ENCODE results near the gene ABCC3.

ABCC3 gene, protein sequence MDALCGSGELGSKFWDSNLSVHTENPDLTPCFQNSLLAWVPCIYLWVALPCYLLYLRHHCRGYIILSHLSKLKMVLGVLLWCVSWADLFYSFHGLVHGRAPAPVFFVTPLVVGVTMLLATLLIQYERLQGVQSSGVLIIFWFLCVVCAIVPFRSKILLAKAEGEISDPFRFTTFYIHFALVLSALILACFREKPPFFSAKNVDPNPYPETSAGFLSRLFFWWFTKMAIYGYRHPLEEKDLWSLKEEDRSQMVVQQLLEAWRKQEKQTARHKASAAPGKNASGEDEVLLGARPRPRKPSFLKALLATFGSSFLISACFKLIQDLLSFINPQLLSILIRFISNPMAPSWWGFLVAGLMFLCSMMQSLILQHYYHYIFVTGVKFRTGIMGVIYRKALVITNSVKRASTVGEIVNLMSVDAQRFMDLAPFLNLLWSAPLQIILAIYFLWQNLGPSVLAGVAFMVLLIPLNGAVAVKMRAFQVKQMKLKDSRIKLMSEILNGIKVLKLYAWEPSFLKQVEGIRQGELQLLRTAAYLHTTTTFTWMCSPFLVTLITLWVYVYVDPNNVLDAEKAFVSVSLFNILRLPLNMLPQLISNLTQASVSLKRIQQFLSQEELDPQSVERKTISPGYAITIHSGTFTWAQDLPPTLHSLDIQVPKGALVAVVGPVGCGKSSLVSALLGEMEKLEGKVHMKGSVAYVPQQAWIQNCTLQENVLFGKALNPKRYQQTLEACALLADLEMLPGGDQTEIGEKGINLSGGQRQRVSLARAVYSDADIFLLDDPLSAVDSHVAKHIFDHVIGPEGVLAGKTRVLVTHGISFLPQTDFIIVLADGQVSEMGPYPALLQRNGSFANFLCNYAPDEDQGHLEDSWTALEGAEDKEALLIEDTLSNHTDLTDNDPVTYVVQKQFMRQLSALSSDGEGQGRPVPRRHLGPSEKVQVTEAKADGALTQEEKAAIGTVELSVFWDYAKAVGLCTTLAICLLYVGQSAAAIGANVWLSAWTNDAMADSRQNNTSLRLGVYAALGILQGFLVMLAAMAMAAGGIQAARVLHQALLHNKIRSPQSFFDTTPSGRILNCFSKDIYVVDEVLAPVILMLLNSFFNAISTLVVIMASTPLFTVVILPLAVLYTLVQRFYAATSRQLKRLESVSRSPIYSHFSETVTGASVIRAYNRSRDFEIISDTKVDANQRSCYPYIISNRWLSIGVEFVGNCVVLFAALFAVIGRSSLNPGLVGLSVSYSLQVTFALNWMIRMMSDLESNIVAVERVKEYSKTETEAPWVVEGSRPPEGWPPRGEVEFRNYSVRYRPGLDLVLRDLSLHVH (N-terminal part only)

DNA sequence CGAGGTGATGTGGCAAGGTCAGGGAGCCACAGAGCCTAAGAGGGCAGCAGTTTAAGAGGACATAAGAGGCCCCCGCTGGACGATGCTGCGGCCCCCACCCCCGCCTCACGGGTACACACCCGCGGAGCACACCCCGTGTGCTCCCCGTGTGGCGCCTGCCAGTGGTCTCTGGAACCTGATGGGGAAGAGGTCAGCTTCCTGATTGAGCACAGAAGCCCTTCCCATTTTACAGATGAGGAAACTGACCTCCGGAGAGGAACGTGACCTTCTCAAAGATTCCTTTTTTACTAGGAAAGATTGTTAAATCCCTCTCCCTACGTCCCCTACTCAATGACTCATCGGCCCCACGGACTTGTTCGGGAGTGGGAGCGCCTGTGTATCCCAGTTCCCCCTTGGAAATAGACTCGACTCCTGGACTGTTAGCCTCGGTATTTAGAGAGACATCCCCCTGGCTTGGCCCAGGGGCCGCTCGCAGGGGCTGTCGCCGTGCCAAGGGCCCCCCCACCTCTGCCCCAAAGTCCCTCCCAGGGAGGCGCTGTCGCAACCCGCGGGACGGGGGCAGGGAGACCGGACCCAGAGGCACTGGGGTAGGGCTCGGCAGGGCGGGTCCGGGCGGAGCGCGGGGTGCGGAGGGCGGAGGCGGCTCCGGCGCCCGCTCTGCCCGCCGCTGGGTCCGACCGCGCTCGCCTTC lies at the start of gene ABCC3:
Gene ABCC3, plus strand, starts transcription at position 658 of the 691 bp plus-strand sequence. CDS start 56 bp downstream, outside the sequence.
- peak in 1 of 3 experiments; percentile 47 for DNase-seq

DNA sequence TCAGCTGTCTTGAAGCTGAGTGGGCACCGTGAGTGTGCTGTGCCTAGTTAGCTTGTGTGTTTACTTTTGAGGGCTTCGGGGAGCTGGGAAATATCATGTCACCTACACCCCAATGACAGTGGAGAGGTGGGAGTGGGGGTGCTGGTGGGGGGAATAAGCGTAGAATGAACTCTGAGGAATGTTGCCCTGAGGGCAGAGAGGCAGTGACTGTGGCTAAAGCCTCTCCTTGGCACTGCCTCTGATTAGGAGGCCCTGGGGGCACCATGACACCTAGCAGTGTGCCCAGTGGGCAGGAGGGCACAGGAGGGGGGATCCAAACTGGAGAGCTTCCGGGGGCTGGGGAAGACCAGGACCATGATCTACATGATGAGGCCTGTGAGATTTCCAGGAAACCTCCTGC lies 49.3 kb upstream of the ABCC3 start:
- no peak for DNase-seq

- DNase-seq, result no peak
Observed at GRCh38 chr17:50585891-50586290, 48.8 kb upstream of the ABCC3 start.

DNA sequence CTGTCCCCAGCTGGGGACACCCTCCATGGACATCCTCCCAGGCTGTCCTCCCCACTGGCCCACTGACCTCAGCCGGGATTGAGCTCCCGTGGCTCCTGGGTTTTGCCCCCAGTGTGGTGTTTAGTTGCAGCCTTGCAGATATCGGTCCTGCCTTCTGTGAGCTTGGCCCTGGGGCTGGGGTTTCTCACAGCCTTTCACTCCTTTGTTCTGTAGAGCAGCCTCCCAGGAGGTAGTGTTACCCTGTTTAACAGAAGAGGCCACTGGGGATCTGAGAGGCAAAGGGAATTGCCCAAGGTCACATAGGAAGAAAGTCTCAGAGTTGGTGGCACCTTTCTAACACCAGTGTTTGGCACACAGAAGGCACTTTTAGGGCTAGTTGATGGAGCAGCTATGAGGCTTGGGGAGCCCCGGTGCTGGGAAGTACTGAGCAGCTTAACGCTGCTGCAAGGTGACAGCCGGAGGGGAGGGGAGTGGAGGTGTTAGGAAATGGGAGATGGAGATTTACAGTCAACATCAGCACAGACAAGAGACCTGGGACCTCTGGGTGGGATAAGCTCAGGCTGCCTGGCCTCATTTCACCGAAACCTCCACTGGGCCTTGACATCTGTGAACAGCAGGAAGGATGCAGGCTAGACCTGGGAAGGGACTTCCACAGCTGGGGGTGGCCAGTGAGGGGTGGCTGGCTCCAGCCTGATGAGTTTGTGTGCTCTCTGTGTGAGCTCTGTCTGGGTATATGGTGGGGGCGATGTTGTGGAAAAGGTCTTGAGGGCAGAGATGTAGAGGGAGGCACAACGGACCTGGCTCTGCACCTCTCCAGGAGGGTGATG lies 48.0 kb upstream of the ABCC3 start:
- DNase-seq, result no peak

DNA sequence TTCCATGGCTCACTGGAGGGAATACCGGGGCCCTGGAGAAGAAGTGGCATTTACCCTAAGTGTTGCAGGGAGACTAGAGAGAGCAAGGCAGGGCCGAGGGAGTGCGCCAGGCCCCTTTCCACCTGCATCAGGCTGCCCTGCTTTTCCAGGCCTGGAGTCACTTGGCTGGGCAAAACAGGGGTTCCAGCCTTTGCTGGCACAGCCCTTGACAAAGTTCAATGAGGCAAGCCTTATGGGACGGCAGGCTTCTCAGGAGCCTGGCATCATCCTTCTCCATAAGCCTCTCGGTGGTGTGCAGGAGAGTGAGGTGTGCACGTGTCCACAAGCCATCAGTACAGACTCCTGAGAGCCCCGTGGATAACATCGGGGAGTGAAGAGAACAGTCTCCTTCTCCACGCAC lies 47.1 kb upstream of the ABCC3 start:
- DNase-seq, result no peak

DNA sequence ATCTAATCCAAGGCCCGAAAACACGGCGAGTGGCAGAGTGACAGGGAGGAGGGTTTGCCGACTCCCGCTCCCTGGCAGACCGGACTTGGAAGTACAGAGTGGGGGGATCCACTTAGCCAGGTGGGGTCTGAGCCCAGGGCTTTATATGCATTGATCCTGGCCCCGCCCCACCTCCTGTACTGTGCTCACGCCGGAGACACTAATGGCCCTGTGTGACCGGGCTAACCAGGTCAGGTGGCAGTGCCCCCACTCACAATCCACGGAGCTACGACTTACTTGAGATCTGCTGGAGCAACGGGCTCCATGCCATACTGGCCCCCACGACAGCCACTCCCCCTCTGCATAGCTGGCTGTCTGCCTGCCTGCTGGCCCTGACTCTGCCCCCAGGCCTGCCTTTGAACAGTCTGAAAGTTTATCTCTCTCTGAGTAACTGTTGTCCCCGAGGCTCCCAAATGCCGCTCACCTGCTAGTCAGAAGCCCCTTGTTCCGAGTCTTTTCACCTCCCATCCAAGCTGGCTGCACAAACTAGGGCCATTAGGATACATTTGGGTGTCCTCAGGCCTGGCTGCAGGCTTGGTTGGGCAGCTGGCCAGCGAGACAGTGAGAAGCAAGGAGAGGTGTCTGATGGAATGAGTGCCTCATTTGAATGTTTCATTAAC lies 46.2 kb upstream of the ABCC3 start:
- DNase-seq, result no peak

- DNase-seq, result peak in 2 of 3 experiments; percentile 6 to 82
Observed at GRCh38 chr17:50589095-50589705, 45.5 kb upstream of the ABCC3 start.

DNA sequence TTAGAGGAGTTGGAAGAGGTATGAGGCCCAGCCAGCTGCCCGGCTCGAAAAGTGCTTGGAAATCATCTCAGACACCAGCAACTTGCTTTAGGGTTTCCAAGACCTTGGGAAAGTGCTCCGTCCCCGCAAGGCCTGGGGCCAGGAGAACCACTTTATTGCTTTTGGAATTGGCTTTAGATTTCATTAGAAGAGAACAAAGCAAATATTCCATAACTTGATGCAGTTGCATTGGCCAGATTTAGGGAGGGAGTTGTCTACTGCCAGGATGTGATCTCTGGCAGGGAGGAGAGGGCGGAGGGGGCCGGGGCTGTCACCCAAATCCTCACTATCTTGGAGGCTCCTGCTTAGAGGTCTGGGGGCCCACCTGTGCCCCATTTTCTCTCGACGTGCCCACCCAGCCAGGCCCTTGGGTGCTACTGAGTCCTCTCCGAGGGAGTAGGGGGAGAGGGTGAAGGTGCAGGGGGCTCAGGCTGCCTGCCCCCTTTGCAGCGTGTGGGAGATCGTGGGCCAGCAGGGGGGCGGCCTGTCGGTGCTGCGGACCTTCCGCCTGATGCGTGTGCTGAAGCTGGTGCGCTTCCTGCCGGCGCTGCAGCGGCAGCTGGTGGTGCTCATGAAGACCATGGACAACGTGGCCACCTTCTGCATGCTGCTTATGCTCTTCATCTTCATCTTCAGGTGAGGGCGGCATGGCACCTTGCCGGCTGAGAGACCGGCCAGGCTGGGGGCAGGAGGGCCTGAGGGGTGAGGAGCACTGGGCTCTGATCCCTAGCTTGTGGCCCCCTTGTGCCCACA lies 43.5 kb upstream of the ABCC3 start:
- DNase-seq, result no peak

GRCh38 chr17:50593321-50593720 lies 41.4 kb upstream of the ABCC3 start:
- peak; percentile 87 to 97 (median 90) for DNase-seq

DNA sequence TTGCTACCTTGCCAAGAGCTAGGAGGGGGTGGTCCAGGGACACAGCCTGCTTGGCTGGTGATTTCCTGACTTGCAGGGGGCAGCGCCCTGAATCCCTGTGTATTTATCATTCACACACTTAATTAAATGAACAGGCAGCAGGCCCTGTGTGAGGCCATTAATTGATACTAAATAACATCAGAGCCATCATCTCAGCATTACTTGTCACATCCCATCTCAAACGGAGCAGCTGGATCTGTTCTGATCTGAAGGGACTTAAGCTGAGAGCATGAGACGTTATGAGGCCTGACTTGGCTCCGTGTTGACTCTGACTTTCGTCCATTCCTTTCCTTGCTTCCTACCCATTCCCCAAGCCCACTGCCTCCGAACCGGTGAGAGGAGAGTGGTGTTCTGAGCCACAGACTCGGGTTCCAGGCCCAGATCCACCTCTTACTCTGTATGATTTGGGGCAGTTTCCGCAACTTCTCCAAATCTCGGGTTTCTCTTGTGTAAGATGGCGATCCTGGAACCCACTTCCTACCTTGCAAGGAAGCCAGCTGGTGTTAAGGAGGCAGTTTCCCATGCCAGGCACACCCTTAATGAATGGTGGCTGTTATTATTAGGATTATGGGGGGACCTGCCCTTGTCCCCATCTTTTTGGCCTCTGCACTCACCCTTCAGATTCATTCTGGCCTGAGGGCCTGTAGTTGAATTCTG lies 40.4 kb upstream of the ABCC3 start:
- peak in 1 of 3 experiments; percentile 39 for DNase-seq

DNA sequence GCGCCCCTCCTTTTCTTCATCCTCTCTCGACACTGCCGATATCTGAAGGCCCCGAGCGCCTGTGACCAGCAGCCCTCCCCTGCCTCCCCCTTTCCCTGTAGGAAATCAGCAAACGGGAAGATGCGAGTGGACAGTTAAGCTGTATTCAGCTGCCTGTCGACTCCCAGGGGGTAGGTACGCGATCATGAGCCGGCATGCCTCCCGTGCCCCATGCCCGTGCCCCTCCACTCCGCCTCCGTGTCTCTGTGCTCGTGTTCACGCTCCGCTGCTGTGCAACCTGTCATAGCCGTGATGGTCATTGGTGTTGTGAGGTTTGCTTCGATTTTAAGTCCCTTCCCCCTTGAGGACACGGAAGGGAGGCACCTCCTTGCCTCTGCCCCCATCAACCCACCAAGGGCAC lies 39.8 kb upstream of the ABCC3 start:
- peak in 2 of 3 experiments; percentile 5 to 31 for DNase-seq

DNA sequence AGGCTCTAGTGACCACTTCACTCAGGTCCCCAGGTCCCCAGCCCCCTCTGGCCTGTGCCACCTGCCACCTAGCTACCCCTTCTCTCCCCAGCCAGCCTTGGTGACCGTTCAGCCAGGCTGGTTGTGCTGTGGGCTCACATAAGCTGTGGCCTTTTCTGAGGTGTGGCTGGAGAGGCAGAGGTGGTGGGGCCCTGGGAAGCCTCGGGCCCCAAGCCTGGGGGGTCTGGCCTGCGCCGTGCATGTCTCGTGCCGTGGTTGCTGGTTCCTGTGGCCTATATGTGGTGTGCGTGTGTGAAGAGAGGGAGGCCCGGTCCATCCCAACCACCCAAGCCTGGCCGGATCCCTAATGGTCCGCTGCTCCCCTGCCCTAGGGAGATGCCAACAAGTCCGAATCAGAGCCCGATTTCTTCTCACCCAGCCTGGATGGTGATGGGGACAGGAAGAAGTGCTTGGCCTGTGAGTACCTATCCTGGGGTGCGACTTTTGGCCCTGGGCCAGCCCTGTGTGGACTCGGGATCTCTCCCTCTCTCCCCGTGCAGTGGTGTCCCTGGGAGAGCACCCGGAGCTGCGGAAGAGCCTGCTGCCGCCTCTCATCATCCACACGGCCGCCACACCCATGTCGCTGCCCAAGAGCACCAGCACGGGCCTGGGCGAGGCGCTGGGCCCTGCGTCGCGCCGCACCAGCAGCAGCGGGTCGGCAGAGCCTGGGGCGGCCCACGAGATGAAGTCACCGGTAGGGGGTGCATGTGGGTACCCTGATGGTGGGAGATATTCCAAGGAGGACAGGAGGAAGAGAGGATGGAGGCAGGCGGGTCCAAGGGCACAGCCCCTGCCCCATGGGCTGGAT lies 38.3 kb upstream of the ABCC3 start:
- DNase-seq, result peak in 1 of 3 experiments; percentile 39

GRCh38 chr17:50598487-50598886 lies 36.2 kb upstream of the ABCC3 start:
- no peak for DNase-seq

- no peak for DNase-seq
Observed at GRCh38 chr17:50599606-50600005, 35.1 kb upstream of the ABCC3 start.

GRCh38 chr17:50601823-50602375 lies 32.8 kb upstream of the ABCC3 start:
- DNase-seq, result no peak

DNA sequence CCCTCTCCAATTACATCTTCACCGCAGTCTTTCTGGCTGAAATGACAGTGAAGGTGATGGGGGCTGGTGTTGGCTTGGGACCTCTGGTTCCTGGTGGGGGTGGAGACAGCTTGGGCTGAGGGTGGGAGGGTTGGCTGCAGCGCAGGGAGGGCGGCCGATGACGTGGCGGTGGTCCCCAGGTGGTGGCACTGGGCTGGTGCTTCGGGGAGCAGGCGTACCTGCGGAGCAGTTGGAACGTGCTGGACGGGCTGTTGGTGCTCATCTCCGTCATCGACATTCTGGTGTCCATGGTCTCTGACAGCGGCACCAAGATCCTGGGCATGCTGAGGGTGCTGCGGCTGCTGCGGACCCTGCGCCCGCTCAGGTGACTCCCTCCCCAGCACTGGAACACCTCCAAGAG lies 31.8 kb upstream of the ABCC3 start:
- no peak for DNase-seq

DNA sequence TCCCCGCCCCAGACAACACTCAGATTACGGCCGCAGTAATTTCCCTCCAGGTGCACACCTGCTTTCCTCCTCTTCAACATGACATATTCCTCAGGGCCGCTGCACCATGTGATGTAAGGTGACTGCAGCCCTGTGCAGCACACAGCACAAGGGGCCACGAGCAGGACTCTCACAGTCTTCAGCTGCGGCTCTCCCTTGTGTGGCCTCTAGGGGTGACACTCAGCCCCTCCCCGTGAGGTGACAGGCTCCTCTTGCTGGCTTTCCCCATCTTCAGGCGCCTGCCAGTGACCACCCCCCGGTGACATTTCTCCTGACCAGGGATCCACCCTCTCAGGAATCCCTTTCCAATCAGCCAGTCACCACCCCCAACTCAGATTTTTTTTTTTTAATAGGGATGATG lies 31.3 kb upstream of the ABCC3 start:
- peak; percentile 55 to 83 (median 70) for DNase-seq

Data from NCI-H1417 (cell line).